Adipocyte (in vitro differentiated cells): Measurements from ENCODE around the gene ETNPPL.
"Not testable (repeated sequence)": the region's sequence is repeated elsewhere in the genome, so short reads cannot be mapped to it uniquely, and the experiment has no call there.

Experiments used
- DNase-seq: peaks from one replicate; pipeline ENCODE4 v3.0.0-alpha.2; 2015; ENCODE audit warnings: low read depth
- H3K27me3 ChIP-seq: replicated peaks from 2 replicates; pipeline ENCODE4 v1.7.0; 2013; ENCODE audit warnings: mild to moderate bottlenecking, low read length, moderate library complexity; ENCODE audit not compliant: control insufficient read depth, insufficient read depth
- H3K36me3 ChIP-seq: 2 replicates; pipeline ENCODE4 v1.7.0; 2013; ENCODE audit warnings: low read length, mild to moderate bottlenecking, moderate library complexity; ENCODE audit not compliant: control insufficient read depth, insufficient read depth, severe bottlenecking
- H3K4me1 ChIP-seq: 2 replicates; pipeline ENCODE4 v1.7.0; 2013; ENCODE audit warnings: mild to moderate bottlenecking, low read length, moderate library complexity; ENCODE audit not compliant: control insufficient read depth, insufficient read depth
- H3K4me3 ChIP-seq: 2 replicates; pipeline ENCODE4 v1.7.0; 2013; ENCODE audit warnings: mild to moderate bottlenecking, low read length, moderate library complexity
- H3K9ac ChIP-seq: 2 replicates; pipeline ENCODE4 v1.7.0; 2013; ENCODE audit warnings: mild to moderate bottlenecking, low read length, moderate library complexity
- H3K9me3 ChIP-seq: 2 replicates; pipeline ENCODE4 v1.7.0; 2013; ENCODE audit warnings: mild to moderate bottlenecking, low read length, moderate library complexity; ENCODE audit not compliant: control insufficient read depth

Gene ETNPPL

GRCh38 chr4:108725457-108725856, 37.4 kb downstream of the ETNPPL start:
- Histone ChIP-seq H3K27me3 (peaks cover 5% of the 10 kb centered on the region), H3K4me1 (no peaks in the 10 kb centered on the region), H3K9ac (no peak overlapping the region), H3K4me3 (no peak overlapping the region), H3K9me3 (peaks cover 25% of the 10 kb centered on the region), H3K36me3 (no peaks in the 10 kb centered on the region)
- no peak for DNase-seq

- DNase-seq: no peak
- no peak overlapping the region for H3K9ac ChIP-seq
- peaks cover 5% of the 10 kb centered on the region for H3K27me3 ChIP-seq
- no peak overlapping the region for H3K4me3 ChIP-seq
- H3K4me1 ChIP-seq: no peaks in the 10 kb centered on the region
- H3K36me3 ChIP-seq: no peaks in the 10 kb centered on the region
- no peaks in the 10 kb centered on the region for H3K9me3 ChIP-seq
Observed at GRCh38 chr4:108717386-108717785, 45.5 kb downstream of the ETNPPL start.

- H3K4me1 ChIP-seq: no peaks in the 10 kb centered on the region
- no peak overlapping the region for H3K4me3 ChIP-seq
- DNase-seq: no peak
- no peak overlapping the region for H3K9ac ChIP-seq
- no peaks in the 10 kb centered on the region for H3K9me3 ChIP-seq
- no peaks in the 10 kb centered on the region for H3K27me3 ChIP-seq
- H3K36me3 ChIP-seq: no peaks in the 10 kb centered on the region
Observed at GRCh38 chr4:108716340-108716739, 46.5 kb downstream of the ETNPPL start.

GRCh38 chr4:108714880-108715279, 48.0 kb downstream of the ETNPPL start:
- no peak overlapping the region for H3K9ac ChIP-seq
- no peak overlapping the region for H3K4me3 ChIP-seq
- no peaks in the 10 kb centered on the region for H3K36me3 ChIP-seq
- no peaks in the 10 kb centered on the region for H3K9me3 ChIP-seq
- no peaks in the 10 kb centered on the region for H3K4me1 ChIP-seq
- DNase-seq: peak; percentile 38
- H3K27me3 ChIP-seq: no peaks in the 10 kb centered on the region

GRCh38 chr4:108710578-108710977, 52.3 kb downstream of the ETNPPL start:
- not testable (repeated sequence) for DNase-seq, H3K4me3 ChIP-seq, H3K9ac ChIP-seq, H3K27me3 ChIP-seq, H3K4me1 ChIP-seq, H3K36me3 ChIP-seq, H3K9me3 ChIP-seq

GRCh38 chr4:108709722-108710121, 53.1 kb downstream of the ETNPPL start:
- Histone ChIP-seq H3K9me3 (no peaks in the 10 kb centered on the region), H3K9ac (no peak overlapping the region), H3K36me3 (no peaks in the 10 kb centered on the region), H3K4me3 (no peak overlapping the region), H3K27me3 (no peaks in the 10 kb centered on the region), H3K4me1 (no peaks in the 10 kb centered on the region)
- DNase-seq: no peak

GRCh38 chr4:108709234-108709633, 53.6 kb downstream of the ETNPPL start:
- DNase-seq: no peak
- Histone ChIP-seq H3K4me1 (no peaks in the 10 kb centered on the region), H3K9ac (no peak overlapping the region), H3K27me3 (no peaks in the 10 kb centered on the region), H3K4me3 (no peak overlapping the region), H3K9me3 (no peaks in the 10 kb centered on the region), H3K36me3 (no peaks in the 10 kb centered on the region)

- DNase-seq: no peak
- no peaks in the 10 kb centered on the region for H3K36me3 ChIP-seq
- no peak overlapping the region for H3K4me3 ChIP-seq
- H3K9me3 ChIP-seq: no peaks in the 10 kb centered on the region
- no peaks in the 10 kb centered on the region for H3K27me3 ChIP-seq
- no peak overlapping the region for H3K9ac ChIP-seq
- peaks cover 7% of the 10 kb centered on the region for H3K4me1 ChIP-seq
Observed at GRCh38 chr4:108706289-108706688, 56.6 kb downstream of the ETNPPL start.

GRCh38 chr4:108703966-108704365, 58.9 kb downstream of the ETNPPL start:
- DNase-seq: no peak
- Histone ChIP-seq H3K27me3 (no peaks in the 10 kb centered on the region), H3K9ac (no peak overlapping the region), H3K9me3 (no peaks in the 10 kb centered on the region), H3K36me3 (no peaks in the 10 kb centered on the region), H3K4me3 (no peak overlapping the region), H3K4me1 (peaks cover 20% of the 10 kb centered on the region)

GRCh38 chr4:108703370-108703769, 59.5 kb downstream of the ETNPPL start:
- DNase-seq: no peak
- H3K9ac ChIP-seq: no peak overlapping the region
- H3K36me3 ChIP-seq: no peaks in the 10 kb centered on the region
- H3K4me1 ChIP-seq: peaks cover 20% of the 10 kb centered on the region
- no peak overlapping the region for H3K4me3 ChIP-seq
- no peaks in the 10 kb centered on the region for H3K9me3 ChIP-seq
- no peaks in the 10 kb centered on the region for H3K27me3 ChIP-seq

GRCh38 chr4:108702960-108703359, 59.9 kb downstream of the ETNPPL start:
- H3K4me1 ChIP-seq: peaks cover 20% of the 10 kb centered on the region
- H3K9ac ChIP-seq: no peak overlapping the region
- no peaks in the 10 kb centered on the region for H3K27me3 ChIP-seq
- DNase-seq: peak; percentile 23
- H3K36me3 ChIP-seq: no peaks in the 10 kb centered on the region
- H3K4me3 ChIP-seq: no peak overlapping the region
- H3K9me3 ChIP-seq: no peaks in the 10 kb centered on the region

- Histone ChIP-seq H3K27me3 (no peaks in the 10 kb centered on the region), H3K9me3 (no peaks in the 10 kb centered on the region)
Observed at GRCh38 chr4:108700081-108700757, 62.6 kb downstream of the ETNPPL start.

More at GRCh38 chr4:108700081-108700757, 62.6 kb downstream of the ETNPPL start:
- H3K4me3 ChIP-seq: no peak overlapping the region
- DNase-seq: peak; percentile 75
- H3K9ac ChIP-seq: no peak overlapping the region
- H3K36me3 ChIP-seq: no peaks in the 10 kb centered on the region
- peaks cover 24% of the 10 kb centered on the region for H3K4me1 ChIP-seq
